ENCODE results near the gene SETBP1. TPM values are rescaled to one million over a fixed set of nuclear protein-coding genes. Genes with fewer than 3 reads are reported as not detected.
"Not testable (repeated sequence)": the region's sequence is repeated elsewhere in the genome, so short reads cannot be mapped to it uniquely, and the experiment has no call there.

Gene SETBP1
- total RNA-seq, 4 donors from 2014 or later: 3.3 to 86.6 (median 16.3) TPM

- H3K4me1 ChIP-seq: peaks cover 1 to 19% (median 12%) of the 10 kb centered on the region in 4 donors
- H3K36me3 ChIP-seq: no peaks in the 10 kb centered on the region
- H3K27me3 ChIP-seq: no peaks in the 10 kb centered on the region
- TF ChIP-seq, protein P1, sequence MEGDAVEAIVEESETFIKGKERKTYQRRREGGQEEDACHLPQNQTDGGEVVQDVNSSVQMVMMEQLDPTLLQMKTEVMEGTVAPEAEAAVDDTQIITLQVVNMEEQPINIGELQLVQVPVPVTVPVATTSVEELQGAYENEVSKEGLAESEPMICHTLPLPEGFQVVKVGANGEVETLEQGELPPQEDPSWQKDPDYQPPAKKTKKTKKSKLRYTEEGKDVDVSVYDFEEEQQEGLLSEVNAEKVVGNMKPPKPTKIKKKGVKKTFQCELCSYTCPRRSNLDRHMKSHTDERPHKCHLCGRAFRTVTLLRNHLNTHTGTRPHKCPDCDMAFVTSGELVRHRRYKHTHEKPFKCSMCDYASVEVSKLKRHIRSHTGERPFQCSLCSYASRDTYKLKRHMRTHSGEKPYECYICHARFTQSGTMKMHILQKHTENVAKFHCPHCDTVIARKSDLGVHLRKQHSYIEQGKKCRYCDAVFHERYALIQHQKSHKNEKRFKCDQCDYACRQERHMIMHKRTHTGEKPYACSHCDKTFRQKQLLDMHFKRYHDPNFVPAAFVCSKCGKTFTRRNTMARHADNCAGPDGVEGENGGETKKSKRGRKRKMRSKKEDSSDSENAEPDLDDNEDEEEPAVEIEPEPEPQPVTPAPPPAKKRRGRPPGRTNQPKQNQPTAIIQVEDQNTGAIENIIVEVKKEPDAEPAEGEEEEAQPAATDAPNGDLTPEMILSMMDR (IDR thresholded peaks at IDR 0.05): no peak
- TF ChIP-seq POLR2A (IDR thresholded peaks at IDR 0.05): no peak
- H3K4me3 ChIP-seq: no peak overlapping the region
- DNase-seq: no peak
- H3K9me3 ChIP-seq: no peaks in the 10 kb centered on the region
- peak overlapping the region in 1 of 4 donors; percentile 19 for H3K27ac ChIP-seq
Observed at GRCh38 chr18:44719519-44720060, 38.9 kb downstream of the SETBP1 start.

DNA sequence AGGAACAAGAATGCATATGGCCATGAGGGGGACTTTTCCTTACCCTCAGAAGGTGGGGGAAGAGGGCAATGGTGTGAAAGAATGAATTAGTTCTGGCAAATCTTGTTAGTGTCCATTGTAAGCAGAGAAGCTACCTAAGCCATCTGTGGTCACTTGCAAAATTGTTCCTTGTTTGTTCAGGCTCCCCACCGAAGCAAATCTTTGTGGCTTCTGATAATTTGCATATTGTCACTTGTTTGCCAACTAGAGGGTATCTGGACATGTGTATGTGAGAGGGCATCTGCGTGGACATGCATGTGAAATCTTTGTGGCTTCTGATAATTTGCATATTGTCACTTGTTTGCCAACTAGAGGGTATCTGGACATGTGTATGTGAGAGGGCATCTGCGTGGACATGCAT is 41.1 kb downstream of the SETBP1 start:
- H3K27me3 ChIP-seq, H3K9me3 ChIP-seq, H3K36me3 ChIP-seq, H3K4me3 ChIP-seq: not testable (repeated sequence)
- peak overlapping the region in 2 of 4 donors; percentile 54 to 75 for H3K27ac ChIP-seq
- H3K4me1 ChIP-seq: peaks cover 3 to 25% (median 15%) of the 10 kb centered on the region in 4 donors
- DNase-seq: peak in 1 of 3 donors; percentile 37

GRCh38 chr18:44723411-44723810 is 42.7 kb downstream of the SETBP1 start:
- no peaks in the 10 kb centered on the region for H3K36me3 ChIP-seq
- no peaks in the 10 kb centered on the region for H3K9me3 ChIP-seq
- H3K4me3 ChIP-seq: no peak overlapping the region
- H3K27me3 ChIP-seq: no peaks in the 10 kb centered on the region
- TF ChIP-seq, protein P1 (IDR thresholded peaks at IDR 0.05): peak in 1 of 6 experiments; percentile 17
- no peak for TF ChIP-seq POLR2A (IDR thresholded peaks at IDR 0.05)
- DNase-seq: peak in 1 of 3 donors; percentile 49
- H3K27ac ChIP-seq: peak overlapping the region in 2 of 4 donors; percentile 71 to 75
- peaks cover 3 to 29% (median 16%) of the 10 kb centered on the region in 4 donors for H3K4me1 ChIP-seq

DNA sequence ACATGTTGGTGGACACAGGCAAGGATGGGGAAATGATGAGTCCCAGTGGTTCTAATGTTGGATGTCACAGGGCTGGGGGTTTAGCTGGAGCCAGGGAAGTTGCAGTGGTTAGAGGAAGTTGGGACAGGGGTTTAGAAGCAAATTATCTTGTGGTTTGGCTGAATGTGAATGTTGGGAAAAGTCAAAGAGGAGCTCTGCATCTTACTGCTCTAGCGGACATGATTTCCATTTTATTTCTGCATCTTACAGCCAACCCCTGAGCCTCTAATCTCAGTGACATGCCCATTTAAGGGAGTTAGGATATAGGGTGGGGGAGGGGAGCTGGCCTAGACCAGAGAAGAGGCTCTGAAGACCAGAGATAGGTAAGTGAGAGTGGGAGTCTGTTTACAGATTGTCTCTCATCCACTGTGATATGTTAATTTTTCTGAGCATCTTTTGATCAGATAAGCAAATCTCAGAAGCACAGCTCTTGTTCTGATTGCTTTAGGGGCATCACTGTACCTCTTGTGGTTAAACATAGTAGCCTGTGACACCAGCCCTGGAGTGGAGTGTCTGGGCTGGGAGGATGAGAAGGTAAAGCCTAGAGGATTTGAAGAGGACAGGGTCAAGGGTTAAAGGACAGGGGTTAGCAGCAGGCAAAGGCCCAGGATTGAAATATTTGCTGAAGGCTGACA is 43.6 kb downstream of the SETBP1 start:
- peaks cover 3 to 35% (median 17%) of the 10 kb centered on the region in 4 donors for H3K4me1 ChIP-seq

GRCh38 chr18:44725300-44726058 is 44.8 kb downstream of the SETBP1 start:
- H3K27me3 ChIP-seq: no peaks in the 10 kb centered on the region
- peaks cover 3 to 41% (median 23%) of the 10 kb centered on the region in 4 donors for H3K4me1 ChIP-seq
- no peaks in the 10 kb centered on the region for H3K9me3 ChIP-seq
- TF ChIP-seq POLR2A (IDR thresholded peaks at IDR 0.05): no peak
- TF ChIP-seq, protein P1 (IDR thresholded peaks at IDR 0.05): no peak
- no peak overlapping the region for H3K4me3 ChIP-seq
- peak overlapping the region; percentile 53 to 75 (median 70) for H3K27ac ChIP-seq
- DNase-seq: peak in 2 of 3 donors; percentile 76 to 77
- H3K36me3 ChIP-seq: no peaks in the 10 kb centered on the region

More for the DNA sequence above, 43.6 kb downstream of the SETBP1 start:
- Histone ChIP-seq H3K9me3 (no peaks in the 10 kb centered on the region), H3K27me3 (no peaks in the 10 kb centered on the region), H3K4me3 (no peak overlapping the region), H3K36me3 (no peaks in the 10 kb centered on the region), H3K27ac (peak overlapping the region; percentile 53 to 75 (median 70))
- no peak for DNase-seq
- TF ChIP-seq POLR2A (IDR thresholded peaks at IDR 0.05): no peak
- TF ChIP-seq, protein P1 (IDR thresholded peaks at IDR 0.05): no peak

DNA sequence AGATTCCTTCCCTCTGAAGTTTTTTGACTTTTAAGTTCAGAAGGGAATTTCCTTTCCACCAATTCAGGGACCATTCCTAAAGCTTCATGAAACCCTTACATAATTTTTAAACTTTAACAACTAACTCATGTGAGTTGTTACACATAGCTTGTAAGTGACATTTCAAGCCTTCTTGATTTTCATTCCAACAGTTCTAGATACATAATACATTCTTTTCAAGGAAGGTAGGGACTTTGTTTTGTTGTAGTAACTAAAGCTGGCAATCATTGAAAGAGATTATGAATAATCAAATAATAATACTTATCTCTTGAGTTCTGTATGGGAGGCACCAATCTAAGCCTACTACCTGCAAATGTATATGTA is 45.4 kb downstream of the SETBP1 start:
- H3K4me1 ChIP-seq: peaks cover 3 to 47% (median 28%) of the 10 kb centered on the region in 4 donors
- no peak for DNase-seq
- H3K27ac ChIP-seq: peak overlapping the region; percentile 53 to 75 (median 70)
- TF ChIP-seq, protein P1 (IDR thresholded peaks at IDR 0.05): no peak
- no peak for TF ChIP-seq POLR2A (IDR thresholded peaks at IDR 0.05)
- H3K9me3 ChIP-seq: no peaks in the 10 kb centered on the region
- H3K27me3 ChIP-seq: no peaks in the 10 kb centered on the region
- no peaks in the 10 kb centered on the region for H3K36me3 ChIP-seq
- H3K4me3 ChIP-seq: no peak overlapping the region
